BE2C (cell line): ENCODE data around the gene ADGRG6.

Source experiments
- DNase-seq: peaks from one replicate; pipeline ENCODE4 v3.0.0-alpha.2; 2020
- H3K27me3 ChIP-seq: fragments of 250-450 bp; sonication (Bioruptor Pico); 2 replicates; pipeline ENCODE4 v1.5.1; 2020; ENCODE audit warnings: mild to moderate bottlenecking
- H3K36me3 ChIP-seq: fragments of 250-450 bp; sonication (Bioruptor Pico); 2 replicates; pipeline ENCODE4 v1.5.1; 2020; ENCODE audit warnings: mild to moderate bottlenecking
- H3K4me1 ChIP-seq: fragments of 250-450 bp; sonication (Bioruptor Pico); 2 replicates; pipeline ENCODE4 v1.5.1; 2020
- H3K4me3 ChIP-seq: 2 replicates; pipeline ENCODE4 v1.5.1; 2011; ENCODE audit warnings: low read depth, low read length
- H3K9me3 ChIP-seq: fragments of 250-450 bp; sonication (Bioruptor Pico); 2 replicates; pipeline ENCODE4 v1.5.1; 2020
- CTCF ChIP-seq: IDR thresholded peaks from 2 replicates; pipeline ENCODE4 v1.5.1; 2012; ENCODE audit warnings: mild to moderate bottlenecking, low read depth, low read length

Gene ADGRG6

GRCh38 chr6:142385352-142385751 is 83.5 kb downstream of the ADGRG6 start:
- Histone ChIP-seq H3K4me1 (no peaks in the 10 kb centered on the region), H3K9me3 (no peaks in the 10 kb centered on the region), H3K4me3 (no peak overlapping the region), H3K36me3 (no peaks in the 10 kb centered on the region), H3K27me3 (no peaks in the 10 kb centered on the region)
- DNase-seq = no peak
- no peak for TF ChIP-seq CTCF

GRCh38 chr6:142386657-142387056 is 84.8 kb downstream of the ADGRG6 start:
- Histone ChIP-seq H3K36me3 (no peaks in the 10 kb centered on the region), H3K27me3 (no peaks in the 10 kb centered on the region), H3K4me3 (no peak overlapping the region), H3K9me3 (no peaks in the 10 kb centered on the region), H3K4me1 (no peaks in the 10 kb centered on the region)
- no peak for TF ChIP-seq CTCF
- DNase-seq = no peak

- H3K4me1 ChIP-seq = no peaks in the 10 kb centered on the region
- H3K9me3 ChIP-seq = no peaks in the 10 kb centered on the region
- H3K4me3 ChIP-seq = no peak overlapping the region
- no peaks in the 10 kb centered on the region for H3K36me3 ChIP-seq
- no peaks in the 10 kb centered on the region for H3K27me3 ChIP-seq
- no peak for DNase-seq
- peak; percentile 42 for TF ChIP-seq CTCF
Measured at GRCh38 chr6:142387997-142388815, 86.4 kb downstream of the ADGRG6 start.

- Histone ChIP-seq H3K4me3 (no peak overlapping the region), H3K4me1 (no peaks in the 10 kb centered on the region), H3K27me3 (no peaks in the 10 kb centered on the region), H3K36me3 (no peaks in the 10 kb centered on the region), H3K9me3 (no peaks in the 10 kb centered on the region)
- DNase-seq = no peak
- TF ChIP-seq CTCF = no peak
Measured at GRCh38 chr6:142395266-142395665, 93.5 kb downstream of the ADGRG6 start.

GRCh38 chr6:142395768-142396231 is 94.0 kb downstream of the ADGRG6 start:
- no peaks in the 10 kb centered on the region for H3K27me3 ChIP-seq
- H3K4me3 ChIP-seq = no peak overlapping the region
- no peaks in the 10 kb centered on the region for H3K4me1 ChIP-seq
- DNase-seq = no peak
- H3K36me3 ChIP-seq = no peaks in the 10 kb centered on the region
- no peaks in the 10 kb centered on the region for H3K9me3 ChIP-seq
- TF ChIP-seq CTCF = no peak

- Histone ChIP-seq H3K4me1 (no peaks in the 10 kb centered on the region), H3K36me3 (no peaks in the 10 kb centered on the region), H3K4me3 (no peak overlapping the region), H3K27me3 (no peaks in the 10 kb centered on the region), H3K9me3 (no peaks in the 10 kb centered on the region)
- DNase-seq = no peak
- no peak for TF ChIP-seq CTCF
Measured at GRCh38 chr6:142398353-142398752, 96.5 kb downstream of the ADGRG6 start.
